Left ventricle myocardium inferior (tissue), 1 donor: ENCODE data around the gene KLK12. TPM values are rescaled to one million over a fixed set of nuclear protein-coding genes. Genes with fewer than 3 reads are reported as not detected.

ENCODE experiments used
- DNase-seq: peaks from one replicate; pipeline ENCODE4 v3.0.0-alpha.2; 2020
- H3K27ac ChIP-seq: fragments of 200-600 bp; replicated peaks from 2 replicates; pipeline ENCODE4 v1.8.0; 2021
- H3K27me3 ChIP-seq: fragments of 200-600 bp; 2 replicates; pipeline ENCODE4 v1.8.0; 2021; ENCODE audit warnings: low read depth
- H3K36me3 ChIP-seq: fragments of 200-600 bp; 2 replicates; pipeline ENCODE4 v1.8.0; 2021
- H3K4me1 ChIP-seq: fragments of 200-600 bp; 2 replicates; pipeline ENCODE4 v1.8.0; 2021
- H3K4me3 ChIP-seq: fragments of 200-600 bp; 2 replicates; pipeline ENCODE4 v1.8.0; 2021; ENCODE audit warnings: mild to moderate bottlenecking, moderate library complexity
- H3K9me3 ChIP-seq: fragments of 200-600 bp; replicated peaks from 2 replicates; pipeline ENCODE4 v1.8.0; 2021
- intact Hi-C: fragments of 100-400 bp; cut with micrococcal nuclease; formaldehyde crosslinking; loops from one replicate; pipeline ENCODE4 v1.11.0; 2022
- total RNA-seq: library from RNA; stranded (reverse); fragmentation: NEBNext Ultra II Directional; extraction: Animal tissue kit (Norgen Biotek cat#: 25700); gene quantifications from one replicate; pipeline ENCODE4 v1.2.1, GENCODE V29; 2021
- TF ChIP-seq, protein P1 (sequence below): fragments of 200-600 bp; IDR thresholded peaks from 2 replicates; pipeline ENCODE4 v1.8.0; 2021; ENCODE audit warnings: antibody characterized with exemption, mild to moderate bottlenecking, borderline replicate concordance
- donor health status: DM: no; HTN: yes; CAD: no; lungs with severe emphysema.

Gene KLK12
- total RNA-seq, 1 donor from 2014 or later = not detected

DNA sequence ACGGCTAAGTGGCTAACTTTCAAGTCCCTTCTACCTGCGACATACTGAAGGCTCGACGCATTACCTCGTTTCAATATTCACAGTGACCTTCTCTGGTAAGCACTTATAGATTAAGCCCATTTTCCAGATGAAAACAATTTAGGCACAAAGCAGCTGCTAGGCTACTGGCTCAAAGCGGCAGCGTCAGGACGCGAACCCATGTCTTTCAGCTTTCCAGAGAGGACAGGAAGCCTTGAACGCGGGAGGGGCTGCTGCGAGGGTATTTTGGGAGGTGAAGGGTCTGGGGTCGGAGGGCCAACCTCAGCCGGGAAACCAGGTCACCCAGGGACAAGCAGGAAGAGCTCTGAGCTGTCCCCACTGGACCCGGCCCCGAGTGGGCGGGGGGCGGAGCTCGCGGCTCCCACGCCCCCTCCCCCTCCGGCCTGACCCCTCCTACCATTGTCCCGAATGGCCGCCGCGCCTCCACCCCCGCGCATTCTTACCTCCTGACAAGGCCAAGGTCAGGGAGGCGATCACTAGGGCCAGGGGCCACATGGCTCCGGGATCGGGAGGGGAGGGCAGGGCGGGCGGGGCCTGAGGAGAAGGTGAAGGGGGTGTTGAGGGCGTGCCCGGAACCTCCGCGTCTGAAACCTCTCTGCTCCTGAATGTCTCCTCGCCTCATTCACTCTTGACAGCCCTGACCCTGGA, 29.9 kb upstream of the KLK12 start, which contains the start of gene KLK13:
Gene KLK13 (minus strand): TSS at position 559 of the 687 bp plus-strand sequence. CDS start 25 bp downstream, at position 534.
- TF ChIP-seq, protein P1, sequence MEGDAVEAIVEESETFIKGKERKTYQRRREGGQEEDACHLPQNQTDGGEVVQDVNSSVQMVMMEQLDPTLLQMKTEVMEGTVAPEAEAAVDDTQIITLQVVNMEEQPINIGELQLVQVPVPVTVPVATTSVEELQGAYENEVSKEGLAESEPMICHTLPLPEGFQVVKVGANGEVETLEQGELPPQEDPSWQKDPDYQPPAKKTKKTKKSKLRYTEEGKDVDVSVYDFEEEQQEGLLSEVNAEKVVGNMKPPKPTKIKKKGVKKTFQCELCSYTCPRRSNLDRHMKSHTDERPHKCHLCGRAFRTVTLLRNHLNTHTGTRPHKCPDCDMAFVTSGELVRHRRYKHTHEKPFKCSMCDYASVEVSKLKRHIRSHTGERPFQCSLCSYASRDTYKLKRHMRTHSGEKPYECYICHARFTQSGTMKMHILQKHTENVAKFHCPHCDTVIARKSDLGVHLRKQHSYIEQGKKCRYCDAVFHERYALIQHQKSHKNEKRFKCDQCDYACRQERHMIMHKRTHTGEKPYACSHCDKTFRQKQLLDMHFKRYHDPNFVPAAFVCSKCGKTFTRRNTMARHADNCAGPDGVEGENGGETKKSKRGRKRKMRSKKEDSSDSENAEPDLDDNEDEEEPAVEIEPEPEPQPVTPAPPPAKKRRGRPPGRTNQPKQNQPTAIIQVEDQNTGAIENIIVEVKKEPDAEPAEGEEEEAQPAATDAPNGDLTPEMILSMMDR = no peak
- no peaks in the 10 kb centered on the region for H3K9me3 ChIP-seq
- H3K27ac ChIP-seq = peak within 1 kb of the TSS; percentile 1
- H3K4me1 ChIP-seq = peaks cover 14% of the 10 kb centered on the region
- H3K4me3 ChIP-seq = peak within 1 kb of the TSS; percentile 58
- H3K36me3 ChIP-seq = no peaks in the 10 kb centered on the region
- DNase-seq = peak; percentile 34
- intact Hi-C loops = no loop called here
- peaks cover 63% of the 10 kb centered on the region for H3K27me3 ChIP-seq

GRCh38 chr19:51063664-51064063, 28.9 kb upstream of the KLK12 start:
- H3K4me1 ChIP-seq = peaks cover 14% of the 10 kb centered on the region
- no peak for DNase-seq
- no peaks in the 10 kb centered on the region for H3K36me3 ChIP-seq
- peaks cover 64% of the 10 kb centered on the region for H3K27me3 ChIP-seq
- H3K9me3 ChIP-seq = no peaks in the 10 kb centered on the region
- H3K27ac ChIP-seq = no peak overlapping the region
- TF ChIP-seq, protein P1 = no peak
- intact Hi-C loops = no loop called here
- H3K4me3 ChIP-seq = no peak overlapping the region

- Histone ChIP-seq H3K27ac (no peak overlapping the region), H3K36me3 (no peaks in the 10 kb centered on the region), H3K4me1 (peaks cover 14% of the 10 kb centered on the region), H3K9me3 (no peaks in the 10 kb centered on the region), H3K4me3 (no peak overlapping the region), H3K27me3 (peaks cover 61% of the 10 kb centered on the region)
- intact Hi-C loops = no loop called here
- TF ChIP-seq, protein P1 = no peak
- no peak for DNase-seq
Measured at GRCh38 chr19:51060973-51061372, 26.2 kb upstream of the KLK12 start.

DNA sequence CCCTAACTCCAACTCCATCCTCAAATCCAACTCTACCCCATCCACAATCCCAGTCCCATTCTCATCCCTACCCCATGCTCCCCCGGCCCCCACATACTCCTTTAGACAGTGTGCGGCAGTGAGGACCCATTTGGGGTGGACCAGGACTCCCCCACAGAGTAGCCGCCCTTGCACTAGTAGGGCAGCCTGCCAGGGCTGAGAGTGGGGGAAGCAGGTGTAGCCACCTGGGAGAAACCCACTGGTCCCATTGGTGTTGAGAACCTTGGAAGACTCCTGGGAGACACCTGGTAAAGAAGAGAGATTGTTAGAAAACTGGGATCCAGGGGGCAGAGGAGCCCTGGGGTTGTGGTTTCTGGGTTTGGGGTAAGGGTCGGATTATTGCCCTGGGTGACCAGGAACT, 25.5 kb upstream of the KLK12 start:
- intact Hi-C loops = no loop called here
- H3K36me3 ChIP-seq = no peaks in the 10 kb centered on the region
- DNase-seq = no peak
- peaks cover 57% of the 10 kb centered on the region for H3K27me3 ChIP-seq
- H3K4me1 ChIP-seq = peaks cover 9% of the 10 kb centered on the region
- H3K27ac ChIP-seq = no peak overlapping the region
- TF ChIP-seq, protein P1 = no peak
- H3K4me3 ChIP-seq = no peak overlapping the region
- H3K9me3 ChIP-seq = no peaks in the 10 kb centered on the region

GRCh38 chr19:51059715-51060114, 24.9 kb upstream of the KLK12 start:
- Histone ChIP-seq H3K4me1 (peaks cover 3% of the 10 kb centered on the region), H3K27me3 (peaks cover 57% of the 10 kb centered on the region), H3K27ac (no peak overlapping the region), H3K9me3 (no peaks in the 10 kb centered on the region), H3K36me3 (no peaks in the 10 kb centered on the region), H3K4me3 (no peak overlapping the region)
- intact Hi-C loops = no loop called here
- TF ChIP-seq, protein P1 = no peak
- no peak for DNase-seq
